Cardiac septum (tissue), 1 donor: ENCODE results near the gene TRMT2A. TPM values are rescaled to one million over a fixed set of nuclear protein-coding genes. Genes with fewer than 3 reads are reported as not detected.
"Not testable (repeated sequence)": the region's sequence is repeated elsewhere in the genome, so short reads cannot be mapped to it uniquely, and the experiment has no call there.

Experiments used
- DNase-seq: peaks from one replicate; pipeline ENCODE4 v3.0.0-alpha.2; 2020; ENCODE audit warnings: low spot score
- intact Hi-C: fragments of 100-400 bp; cut with DNase I; formaldehyde crosslinking; loops from one replicate; pipeline ENCODE4 v1.14.0; 2022
- long read RNA-seq: library from polyadenylated mRNA; unstranded; transcript quantifications from one replicate; pipeline ENCODE4 v2.0.0, GENCODE V29; 2021
- total RNA-seq: library from RNA; stranded (reverse); fragmentation: NEBNext Ultra II Directional; extraction: Animal tissue kit (Norgen Biotek cat#: 25700); gene quantifications from one replicate; pipeline ENCODE4 v1.2.1, GENCODE V29; 2021
- donor health status: DM: no; HTN: no; CAD: no.

The TRMT2A gene, protein sequence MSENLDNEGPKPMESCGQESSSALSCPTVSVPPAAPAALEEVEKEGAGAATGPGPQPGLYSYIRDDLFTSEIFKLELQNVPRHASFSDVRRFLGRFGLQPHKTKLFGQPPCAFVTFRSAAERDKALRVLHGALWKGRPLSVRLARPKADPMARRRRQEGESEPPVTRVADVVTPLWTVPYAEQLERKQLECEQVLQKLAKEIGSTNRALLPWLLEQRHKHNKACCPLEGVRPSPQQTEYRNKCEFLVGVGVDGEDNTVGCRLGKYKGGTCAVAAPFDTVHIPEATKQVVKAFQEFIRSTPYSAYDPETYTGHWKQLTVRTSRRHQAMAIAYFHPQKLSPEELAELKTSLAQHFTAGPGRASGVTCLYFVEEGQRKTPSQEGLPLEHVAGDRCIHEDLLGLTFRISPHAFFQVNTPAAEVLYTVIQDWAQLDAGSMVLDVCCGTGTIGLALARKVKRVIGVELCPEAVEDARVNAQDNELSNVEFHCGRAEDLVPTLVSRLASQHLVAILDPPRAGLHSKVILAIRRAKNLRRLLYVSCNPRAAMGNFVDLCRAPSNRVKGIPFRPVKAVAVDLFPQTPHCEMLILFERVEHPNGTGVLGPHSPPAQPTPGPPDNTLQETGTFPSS
- total RNA-seq: 24.0 TPM
- long read RNA-seq, transcript TRMT2A-201 (12 exons, 2,964 nt): major isoform, 14 of 42 reads
- long read RNA-seq, transcript TRMT2A-202 (13 exons, 2,928 nt): minor isoform, 6 of 42 reads
- long read RNA-seq, partial matches to known transcripts: 4 of 42 reads
- long read RNA-seq, other reads (novel, unspliced or antisense): 18 of 42 reads

DNA sequence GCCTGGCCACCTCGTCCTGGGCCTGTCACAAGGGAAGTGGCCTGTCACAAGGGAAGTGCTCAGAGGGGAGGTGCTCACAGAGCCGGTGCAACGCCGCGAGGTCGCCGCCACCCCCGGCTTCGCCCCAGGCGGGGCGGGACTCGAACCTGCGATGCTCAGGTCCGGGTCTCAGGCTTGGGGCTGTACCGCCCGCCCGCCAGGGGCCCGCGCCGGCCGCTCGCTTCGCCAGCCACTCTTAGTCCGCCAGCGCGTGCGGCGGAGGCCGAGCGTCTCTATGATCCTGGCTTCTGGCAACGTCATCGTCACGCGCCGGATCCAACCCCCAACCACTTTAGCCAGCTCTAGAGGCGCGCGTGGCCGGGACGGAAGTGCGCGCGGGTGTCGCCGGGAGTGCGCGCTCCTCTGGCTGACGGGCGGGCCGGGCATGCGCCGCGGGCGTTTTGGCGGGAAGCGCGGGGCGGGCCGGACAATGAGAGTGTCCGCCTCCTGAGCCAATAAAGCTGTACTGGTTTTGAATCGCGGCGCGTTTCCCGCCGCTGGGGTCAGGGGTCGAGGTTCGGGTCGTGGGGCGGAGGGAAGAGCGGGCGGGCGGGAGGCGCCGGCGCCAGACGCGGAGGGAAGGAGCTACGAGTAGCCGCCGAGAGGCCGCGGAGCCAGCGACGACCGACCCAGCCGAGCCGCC, at the start of gene TRMT2A:
TSS of gene TRMT2A (minus strand) at position 276 of the 682 bp plus-strand sequence. CDS start 320 bp downstream, outside the sequence.
- DNase-seq: peak; percentile 98
- intact Hi-C loops: loop anchor here (1.0 to 10.0 kb wide), 3 partner anchors 38 to 262 kb away; partner anchors contain the start of genes GNB1L, RTL10 and TANGO2

DNA sequence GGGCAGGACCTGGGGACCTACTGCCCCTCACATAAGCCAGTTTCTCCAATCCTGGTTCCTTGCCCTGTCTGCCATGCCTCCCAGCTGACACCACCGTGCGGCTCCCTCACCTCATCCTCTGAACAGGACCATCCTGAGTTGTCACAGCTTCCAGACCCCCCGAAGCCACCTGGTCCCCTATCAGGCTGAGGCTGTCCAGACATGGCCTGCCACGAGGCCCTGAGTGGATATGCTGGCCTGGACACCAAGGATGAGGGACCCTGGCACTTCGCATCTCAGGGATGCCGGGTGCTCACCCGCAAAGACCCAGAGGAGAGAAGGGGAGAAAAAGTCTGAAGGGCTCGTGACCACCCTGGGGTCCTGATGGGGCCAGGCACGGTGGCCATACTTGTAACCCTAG, 49.7 kb upstream of the TRMT2A start:
- intact Hi-C loops: no loop called here
- no peak for DNase-seq

DNA sequence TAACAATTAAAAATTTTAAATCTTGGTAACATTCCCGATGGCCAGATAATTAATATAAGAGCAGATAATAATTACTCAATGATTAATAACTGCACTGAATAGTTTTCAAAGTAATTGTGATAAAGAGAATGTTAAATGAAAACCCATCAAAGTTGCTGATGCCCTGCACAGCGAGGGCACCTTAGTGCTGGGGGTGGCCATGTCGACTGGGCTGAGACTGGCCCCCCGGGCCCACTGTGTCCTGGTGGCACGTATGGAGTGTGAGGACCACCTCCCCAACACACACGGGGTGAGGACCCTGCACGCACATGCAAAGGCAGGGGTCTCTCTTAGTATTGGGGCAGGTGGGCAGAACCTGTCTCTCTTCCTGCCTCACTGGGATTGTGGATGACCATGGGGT, 48.9 kb upstream of the TRMT2A start:
- DNase-seq: no peak
- intact Hi-C loops: no loop called here

DNA sequence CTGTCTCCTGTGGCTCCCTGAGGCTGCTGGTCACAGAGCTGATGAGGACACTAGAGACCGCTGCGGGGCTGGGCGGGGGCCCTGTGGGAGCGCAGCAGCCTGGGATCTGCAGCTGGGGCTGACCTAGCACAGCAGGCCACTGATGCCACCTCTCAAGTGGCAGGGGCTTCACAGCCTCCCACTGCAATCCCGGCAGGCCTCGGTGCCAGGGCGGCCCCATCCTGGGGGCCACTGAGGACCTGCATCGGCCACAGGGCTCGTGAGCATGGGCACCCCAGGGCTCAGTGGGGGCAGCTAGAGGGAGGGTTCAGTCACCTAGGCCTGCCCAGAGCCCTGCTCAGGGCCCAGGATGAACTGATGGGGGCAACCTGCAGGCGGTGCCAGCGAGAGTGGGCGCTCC, 48.4 kb upstream of the TRMT2A start:
- intact Hi-C loops: no loop called here
- DNase-seq: no peak

DNA sequence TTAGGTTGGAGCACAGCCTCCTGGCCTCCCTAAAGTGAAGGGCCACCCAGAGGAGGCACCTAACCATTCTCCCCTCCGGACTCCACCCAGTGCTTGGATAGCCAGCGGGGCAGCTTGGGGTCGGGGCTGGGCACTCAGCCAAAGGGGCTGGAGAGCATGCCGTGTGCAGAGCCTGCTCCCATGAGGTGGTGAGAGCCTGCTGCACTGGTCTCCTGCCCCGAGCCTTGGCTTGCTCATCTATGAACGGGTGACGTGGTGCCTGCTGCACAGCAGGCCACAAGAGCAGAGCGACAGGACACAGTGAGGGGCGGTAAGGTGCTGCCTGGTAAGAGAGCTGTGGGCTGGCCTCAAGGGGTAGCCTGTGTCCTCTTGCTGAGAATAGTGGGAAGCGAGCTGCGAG, 47.8 kb upstream of the TRMT2A start:
- intact Hi-C loops: no loop called here

DNA sequence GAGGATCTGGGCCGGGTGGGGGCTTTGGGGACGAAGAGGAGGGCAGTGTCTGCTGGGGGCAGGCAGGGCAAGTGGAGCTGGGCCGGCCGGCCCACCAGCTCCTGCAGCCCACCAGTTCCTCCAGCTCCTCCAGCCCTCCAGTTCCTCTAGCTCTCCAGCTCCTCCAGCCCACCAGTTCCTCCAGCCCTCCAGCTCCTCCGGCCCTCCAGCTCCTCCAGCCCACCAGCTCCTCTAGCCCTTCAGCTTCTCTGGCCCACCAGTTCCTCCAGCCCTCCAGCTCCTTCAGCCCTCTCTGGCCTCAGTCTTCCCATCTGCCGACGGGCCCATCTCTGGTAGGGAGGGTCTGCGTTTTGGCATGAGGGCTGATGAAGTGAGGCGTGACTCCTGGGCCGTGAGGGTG, 43.0 kb upstream of the TRMT2A start:
- DNase-seq: no peak
- intact Hi-C loops: no loop called here

More for the DNA sequence above, 47.8 kb upstream of the TRMT2A start:
- no peak for DNase-seq

DNA sequence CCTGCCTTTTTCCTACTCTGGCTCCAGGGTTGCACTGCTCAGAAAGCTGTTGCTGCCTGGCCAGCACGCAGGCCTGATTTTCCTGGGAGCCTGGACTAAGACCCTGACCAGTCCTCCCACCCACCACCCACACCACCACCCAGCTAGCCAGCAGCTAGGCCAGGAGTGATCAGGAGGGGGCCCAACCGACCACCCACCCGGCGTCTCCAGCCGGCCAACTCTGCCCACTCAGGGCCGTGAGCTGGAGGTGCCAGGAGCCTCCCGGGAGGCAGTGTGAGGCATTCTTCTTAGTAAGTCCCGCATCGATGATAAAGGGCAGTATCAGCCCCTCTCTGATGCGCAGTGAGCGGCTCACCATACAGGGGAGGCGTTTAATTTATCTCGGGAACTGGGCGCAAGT, 42.5 kb upstream of the TRMT2A start:
- DNase-seq, intact Hi-C loops: not testable (repeated sequence)

DNA sequence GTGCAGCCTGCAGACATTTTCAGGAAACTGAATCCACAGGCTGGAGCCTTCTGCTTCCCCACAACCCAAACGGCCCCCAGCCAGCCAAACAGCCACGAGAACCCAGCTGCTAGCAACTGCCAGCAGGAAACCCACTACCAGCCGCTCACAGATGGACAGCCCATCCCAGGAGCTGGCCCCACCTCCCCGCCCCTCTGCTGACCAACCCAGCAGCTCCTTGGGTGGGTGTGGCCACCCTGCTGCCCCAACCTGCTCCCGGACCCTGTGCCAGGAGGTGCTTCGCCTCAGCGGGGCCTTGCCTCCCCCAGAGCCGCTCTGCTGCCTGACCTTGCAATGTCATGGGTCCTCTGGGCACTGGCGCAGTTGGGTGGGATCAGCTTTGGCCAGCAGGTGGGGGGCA, 42.0 kb upstream of the TRMT2A start:
- DNase-seq: no peak
- intact Hi-C loops: no loop called here

DNA sequence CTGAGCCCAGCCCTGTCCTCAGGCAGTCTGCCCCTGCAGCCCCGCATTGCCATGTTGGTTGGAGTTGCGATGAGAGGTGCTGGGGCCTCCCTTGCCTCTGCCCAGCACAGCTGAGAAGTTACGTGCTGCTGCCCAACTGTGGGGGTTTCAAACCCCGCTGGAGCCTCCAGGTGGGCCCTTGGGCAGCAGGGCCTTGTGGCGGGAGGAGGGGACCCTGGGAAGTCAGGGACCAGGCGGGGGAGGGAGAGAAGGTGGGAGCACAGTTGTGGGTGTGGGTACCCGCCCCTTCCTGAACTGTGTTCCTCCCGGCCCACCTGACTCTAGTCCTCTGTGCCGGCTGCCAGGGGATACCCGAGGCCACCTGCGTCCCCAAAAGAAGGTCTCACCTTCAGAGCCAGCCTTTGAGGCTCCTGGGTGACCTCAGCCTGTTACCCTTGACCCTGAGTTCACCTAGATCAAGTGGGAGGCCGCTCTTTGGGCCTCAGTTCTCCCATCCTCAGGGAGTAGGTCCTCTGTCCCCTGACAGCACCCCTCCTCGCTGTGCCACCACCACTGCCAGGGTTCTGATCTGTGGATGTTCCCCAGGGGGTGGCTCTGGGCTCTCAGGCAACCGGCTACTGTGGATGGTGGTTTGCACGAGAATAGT, 41.5 kb upstream of the TRMT2A start:
- DNase-seq: no peak
- intact Hi-C loops: no loop called here

DNA sequence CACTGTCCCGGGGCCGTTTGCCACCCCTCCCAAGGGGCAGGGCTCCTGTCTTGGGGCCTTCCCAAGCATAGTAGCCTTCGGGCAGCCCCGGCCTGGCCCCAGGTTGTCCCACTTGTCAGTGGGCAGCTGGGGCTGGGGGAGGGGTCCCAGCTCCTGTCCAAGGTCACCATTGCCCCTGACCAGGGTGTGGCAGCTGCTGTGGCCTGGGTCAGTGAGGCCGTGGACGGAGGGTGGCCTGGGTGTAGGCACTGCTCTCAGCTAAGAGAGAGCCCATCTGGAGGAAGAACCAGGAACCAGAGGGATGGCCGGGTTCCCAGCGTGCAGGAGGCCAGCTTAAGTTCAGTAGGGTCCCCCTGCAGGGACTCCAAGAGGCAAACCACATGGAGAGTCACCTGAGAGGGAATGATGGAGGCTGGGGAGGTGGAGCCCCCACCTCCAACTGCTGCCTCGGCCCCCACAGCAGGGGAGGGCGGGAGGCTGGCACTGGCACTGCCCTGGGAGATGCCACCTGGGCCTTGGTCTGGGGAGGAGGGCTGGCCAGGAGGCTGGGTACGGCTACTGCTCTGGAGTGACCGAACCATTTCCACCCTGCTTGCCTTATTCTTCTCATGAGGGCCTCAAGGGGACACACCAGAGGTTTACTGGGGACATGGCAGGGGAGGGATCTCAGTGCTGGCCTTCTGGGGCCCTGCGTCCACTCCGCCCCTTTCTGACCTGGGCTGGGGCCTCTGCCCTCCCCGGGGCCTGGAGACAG, 40.6 kb upstream of the TRMT2A start:
- no peak for DNase-seq
- intact Hi-C loops: loop anchor here (1.0 kb wide), 2 partner anchors 110 to 128 kb away; no protein-coding TSS in a partner anchor

DNA sequence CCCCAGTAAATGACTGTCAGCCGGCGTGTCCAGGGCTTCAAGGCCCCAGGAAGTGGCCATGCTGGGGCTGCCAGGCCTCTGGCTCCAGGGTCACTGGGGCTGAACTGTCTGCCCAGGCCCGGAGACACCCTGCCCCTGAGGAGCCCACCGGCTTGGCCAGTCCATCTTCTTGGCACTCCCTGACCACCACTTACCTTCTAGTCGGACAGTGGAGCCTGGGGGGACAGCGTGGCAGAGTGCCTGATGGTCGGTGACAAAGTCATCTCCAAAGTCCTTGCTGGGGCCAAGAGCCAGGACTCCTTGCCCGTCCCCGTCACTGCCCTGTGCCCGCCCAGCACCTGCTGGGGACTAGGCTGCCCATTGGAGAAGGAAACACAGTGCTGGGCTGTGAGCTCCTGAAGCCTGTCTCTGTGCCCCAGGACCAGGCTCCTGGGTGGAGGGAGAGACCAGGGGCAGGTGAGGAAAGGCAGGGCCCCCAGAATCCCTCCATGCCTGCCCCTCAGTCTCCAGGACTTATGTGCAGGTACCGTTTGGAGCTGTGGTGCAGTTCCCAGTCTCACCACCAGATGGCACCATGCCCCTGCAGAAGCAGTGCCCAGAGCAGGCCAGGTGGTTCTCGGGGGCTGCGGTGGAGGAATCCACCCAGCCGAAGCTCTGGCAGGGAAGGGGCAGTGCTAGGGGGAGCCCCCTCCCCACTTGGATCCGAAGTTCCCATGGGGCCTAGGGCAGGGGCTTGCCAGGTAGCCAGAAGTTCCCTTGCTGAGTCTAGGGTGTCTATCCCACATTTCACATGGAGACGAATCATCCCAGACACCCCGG, 39.8 kb upstream of the TRMT2A start:
- intact Hi-C loops: loop anchor here (1.0 kb wide), 2 partner anchors 110 to 128 kb away; no protein-coding TSS in a partner anchor
- DNase-seq: peak; percentile 87

DNA sequence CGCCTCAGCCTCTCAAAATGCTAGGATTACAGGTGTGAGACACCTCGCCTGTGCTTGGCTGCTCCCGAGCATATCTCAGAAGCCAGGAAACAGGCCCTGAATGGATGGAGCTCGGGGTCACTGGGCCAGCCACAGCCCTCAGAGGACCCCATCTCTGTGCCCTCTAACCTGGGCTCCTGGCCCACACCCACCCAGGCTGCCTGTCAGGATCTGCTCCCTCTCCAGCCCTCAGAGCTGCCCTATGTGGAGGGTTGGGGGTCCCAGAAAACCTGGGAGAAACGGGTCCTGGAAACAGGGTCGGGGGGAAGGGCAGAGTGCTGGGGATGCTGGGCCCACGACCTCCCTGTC, 39.0 kb upstream of the TRMT2A start:
- DNase-seq: no peak
- intact Hi-C loops: no loop called here

DNA sequence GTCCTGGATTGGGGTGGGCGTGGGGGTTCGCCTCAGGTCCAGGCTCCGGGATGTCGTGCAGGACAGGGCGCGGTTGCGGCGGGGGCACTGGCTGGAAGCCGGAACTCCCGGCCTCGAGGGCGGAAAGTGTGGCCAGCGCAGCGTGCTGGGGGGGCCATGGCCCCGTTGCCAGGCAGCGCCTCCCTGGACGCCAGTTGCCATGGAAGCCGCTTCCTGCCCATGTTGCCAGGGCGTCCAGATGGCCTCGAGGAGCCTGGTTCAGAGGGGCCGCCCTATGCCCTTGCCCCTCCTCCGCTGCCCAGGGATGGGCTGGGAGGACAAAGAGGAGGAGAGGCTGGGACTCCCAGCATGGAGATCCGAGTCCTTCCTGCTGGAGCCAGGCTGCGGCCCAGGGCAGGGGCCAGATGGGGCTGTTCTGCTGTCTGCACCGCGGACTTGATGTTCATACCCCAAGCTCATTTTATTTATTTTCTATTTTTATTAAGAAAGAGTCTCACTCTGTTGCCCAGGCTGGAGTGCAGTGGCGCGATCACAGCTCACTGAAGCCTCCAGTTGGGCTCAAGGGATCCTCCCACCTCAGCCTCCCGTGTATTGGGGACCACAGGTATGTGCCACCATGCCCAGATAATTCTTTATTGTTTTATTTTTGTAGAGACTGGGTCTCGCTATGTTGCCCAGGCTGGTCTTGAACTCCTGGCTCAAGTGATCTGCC, 38.5 kb upstream of the TRMT2A start:
- DNase-seq: no peak
- intact Hi-C loops: no loop called here

DNA sequence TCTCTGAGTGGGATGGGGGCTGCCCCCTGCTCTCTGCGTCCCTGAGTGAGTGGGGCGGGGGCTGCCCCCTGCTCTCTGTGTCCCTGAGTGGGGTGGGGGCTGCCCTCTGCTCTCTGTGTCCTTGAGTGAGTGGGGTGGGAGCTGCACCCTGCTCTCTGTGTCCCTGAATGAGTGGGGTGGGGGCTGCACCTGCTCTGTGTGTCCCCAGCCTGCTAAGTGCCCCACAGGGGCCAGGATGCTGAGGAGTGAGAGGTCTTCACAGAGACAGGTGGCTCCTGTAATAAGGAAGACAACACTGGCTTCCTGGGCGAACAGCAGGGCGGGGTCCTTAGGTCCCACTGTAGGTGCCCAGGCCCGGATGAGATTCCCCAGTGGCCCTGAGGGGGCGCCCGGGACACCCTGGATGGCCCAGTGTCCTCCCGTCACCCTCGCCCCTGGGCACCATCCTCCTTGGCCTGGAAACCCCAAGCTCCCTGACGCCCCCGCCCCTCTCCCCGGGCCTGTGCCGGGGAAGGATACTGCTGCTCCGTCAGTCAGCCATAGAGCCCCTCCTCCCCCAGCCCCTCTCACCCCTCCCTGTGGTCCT, 37.7 kb upstream of the TRMT2A start:
- DNase-seq: no peak
- intact Hi-C loops: no loop called here

DNA sequence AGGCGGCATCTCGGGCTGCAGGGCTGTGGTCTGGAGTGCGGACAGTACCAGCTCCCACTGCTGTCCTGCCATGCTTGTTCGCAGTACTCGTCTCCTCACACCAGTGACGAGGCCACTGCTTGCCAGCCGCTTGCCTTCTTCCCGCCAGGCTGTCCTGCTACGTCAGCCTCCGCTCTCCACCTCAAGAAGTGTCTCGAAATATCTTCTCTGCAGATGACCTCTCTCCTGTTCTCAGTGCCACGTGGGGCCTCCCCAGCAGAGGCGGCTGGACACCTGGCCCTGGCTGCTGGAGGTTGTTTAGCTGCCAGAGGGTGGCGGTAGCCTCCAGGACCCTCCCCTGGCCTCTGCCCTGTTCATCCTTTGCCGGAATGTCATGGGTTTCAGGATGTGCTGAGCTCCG, 36.9 kb upstream of the TRMT2A start:
- DNase-seq: no peak
- intact Hi-C loops: no loop called here

DNA sequence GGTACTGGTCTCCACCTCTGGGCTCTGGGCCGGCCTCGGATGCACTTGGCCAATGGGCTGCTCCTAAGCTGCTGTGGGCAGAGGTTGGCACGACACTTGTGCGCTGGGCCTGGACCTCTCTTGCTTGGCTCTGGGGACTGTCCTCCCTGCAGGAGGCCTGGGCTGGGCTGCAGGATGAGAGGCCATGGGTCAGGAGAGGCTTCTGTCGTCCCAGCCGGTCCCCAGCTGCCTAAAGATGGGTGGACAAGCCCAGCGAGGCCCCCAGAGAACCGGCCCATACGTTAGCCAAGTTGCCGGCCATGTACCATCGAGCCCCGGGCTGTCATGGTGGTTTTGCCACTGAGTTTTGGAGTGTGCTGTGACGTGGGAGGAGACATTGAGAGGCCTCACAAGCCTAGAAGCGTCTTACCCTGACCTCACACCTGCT, 35.5 kb upstream of the TRMT2A start:
- no peak for DNase-seq

DNA sequence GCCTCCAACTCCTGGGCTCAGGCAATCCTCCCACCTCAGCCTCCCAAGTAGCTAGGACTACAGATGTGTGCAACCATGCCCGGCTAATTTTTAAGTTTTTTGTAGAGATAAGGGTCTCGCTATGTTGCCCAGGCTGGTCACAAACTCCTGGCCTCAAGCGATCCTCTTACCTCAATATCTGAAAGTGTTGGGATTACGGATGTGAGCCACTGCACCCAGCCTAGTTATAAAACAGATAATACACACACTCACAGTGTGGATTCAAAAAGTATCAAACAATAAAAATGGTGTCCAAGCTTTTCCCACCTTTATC, 34.2 kb upstream of the TRMT2A start:
- DNase-seq: no peak
- intact Hi-C loops: no loop called here

More for the DNA sequence above, 35.5 kb upstream of the TRMT2A start:
- intact Hi-C loops: no loop called here
